Activated naive CD4-positive, alpha-beta T cell treated with anti-CD3 and anti-CD28 coated beads, Interleukin-2, amount 50 U/mL, for 72 hours (primary cell): ENCODE measurements around the gene MOB2. TPM values are rescaled to one million over a fixed set of nuclear protein-coding genes. Genes with fewer than 3 reads are reported as not detected.
"Not testable (repeated sequence)": the region's sequence is repeated elsewhere in the genome, so short reads cannot be mapped to it uniquely, and the experiment has no call there.

Experiments
- ATAC-seq, 2 donors: fragments of 150-1000 bp; cut with Tn5 transposase; 2 replicates each; pipeline ENCODE4 v1.10.0; 2021; ENCODE audit warnings: mild to moderate bottlenecking in 2 of 2, moderate library complexity in 2 of 2
- DNase-seq, 2 donors: peaks; one replicate each; pipeline ENCODE4 v3.0.0; 2021 to 2022; ENCODE audit warnings: low spot score in 2 of 2
- H3K27ac Mint-ChIP-seq, 2 donors: one replicate each; pipeline ENCODE4 v1.8.0; 2022; ENCODE audit warnings: mild to moderate bottlenecking in 2 of 2, mixed read lengths in 2 of 2
- H3K36me3 Mint-ChIP-seq, 2 donors: one replicate each; pipeline ENCODE4 v1.8.0; 2022; ENCODE audit warnings: mixed read lengths in 2 of 2
- H3K9me3 Mint-ChIP-seq, 2 donors: one replicate each; pipeline ENCODE4 v1.8.0; 2022; ENCODE audit warnings: mixed read lengths in 2 of 2
- total RNA-seq, 2 donors: library from RNA; stranded (reverse); gene quantifications; one replicate each; pipeline ENCODE4 v1.2.3, GENCODE V29; 2022

MOB2 gene
- total RNA-seq, 2 donors from 2014 or later, result 17.7 to 23.2 TPM

DNA sequence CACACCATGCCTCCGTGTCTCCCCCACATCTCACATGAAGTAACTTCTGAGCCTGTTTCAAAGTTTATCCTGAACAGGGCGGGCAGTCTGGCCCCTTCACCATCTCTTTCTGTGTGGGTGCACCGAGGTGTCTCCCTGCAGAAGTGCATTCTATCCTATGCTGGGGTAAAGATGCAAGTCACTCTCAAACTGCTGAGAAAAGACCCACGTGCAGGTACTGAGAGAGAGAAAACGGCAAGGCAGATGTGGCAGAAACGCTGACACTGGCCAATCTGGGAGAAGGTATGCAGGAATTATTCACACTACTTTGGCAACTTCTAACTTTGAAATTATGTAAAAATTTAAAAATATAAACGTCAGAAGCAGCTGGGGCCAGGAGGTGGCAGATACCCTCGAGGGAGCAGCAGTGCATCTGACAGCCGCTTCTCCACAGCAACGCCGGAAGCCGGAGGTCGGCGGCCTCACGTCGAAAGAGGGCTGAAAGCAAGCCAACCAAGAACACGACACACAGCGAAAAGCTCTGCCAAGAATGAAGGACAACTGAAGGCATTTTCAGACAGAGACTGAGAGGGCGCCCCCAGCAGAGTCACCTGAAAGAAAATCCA, 34.2 kb upstream of the MOB2 start:
- H3K9me3 Mint-ChIP-seq, result no peaks in the 10 kb centered on the region
- ATAC-seq, result no peak
- H3K27ac Mint-ChIP-seq, result peak overlapping the region; percentile 24 to 73

DNA sequence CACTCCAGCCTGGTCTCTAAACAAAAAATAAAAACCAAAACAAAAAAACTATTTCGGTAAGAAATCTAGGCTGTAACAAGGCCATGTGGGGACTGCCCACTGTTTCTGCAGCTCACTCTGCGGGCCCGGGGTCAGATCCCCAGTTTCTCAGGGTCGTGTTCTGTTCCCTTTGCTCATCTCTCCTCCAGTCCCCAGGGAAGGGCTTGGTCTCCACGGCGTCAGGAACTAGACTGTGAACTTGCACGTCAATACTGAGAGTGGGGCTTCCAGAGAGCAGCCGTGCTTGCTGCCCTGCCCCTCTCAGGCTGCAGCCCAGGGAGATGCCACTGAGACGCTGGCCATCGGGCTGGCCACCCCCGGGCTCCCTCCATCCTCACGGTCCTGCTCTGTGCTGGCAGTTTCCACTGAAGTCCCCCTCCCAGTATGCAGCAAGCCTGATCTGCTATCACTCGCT, 33.7 kb upstream of the MOB2 start:
- ATAC-seq (no peak), DNase-seq (no peak)
- H3K27ac Mint-ChIP-seq, result peak overlapping the region; percentile 24 to 73
- no peaks in the 10 kb centered on the region for H3K9me3 Mint-ChIP-seq
- H3K36me3 Mint-ChIP-seq, result no peaks in the 10 kb centered on the region

More for the DNA sequence above, 34.2 kb upstream of the MOB2 start:
- no peaks in the 10 kb centered on the region for H3K36me3 Mint-ChIP-seq
- DNase-seq, result no peak

DNA sequence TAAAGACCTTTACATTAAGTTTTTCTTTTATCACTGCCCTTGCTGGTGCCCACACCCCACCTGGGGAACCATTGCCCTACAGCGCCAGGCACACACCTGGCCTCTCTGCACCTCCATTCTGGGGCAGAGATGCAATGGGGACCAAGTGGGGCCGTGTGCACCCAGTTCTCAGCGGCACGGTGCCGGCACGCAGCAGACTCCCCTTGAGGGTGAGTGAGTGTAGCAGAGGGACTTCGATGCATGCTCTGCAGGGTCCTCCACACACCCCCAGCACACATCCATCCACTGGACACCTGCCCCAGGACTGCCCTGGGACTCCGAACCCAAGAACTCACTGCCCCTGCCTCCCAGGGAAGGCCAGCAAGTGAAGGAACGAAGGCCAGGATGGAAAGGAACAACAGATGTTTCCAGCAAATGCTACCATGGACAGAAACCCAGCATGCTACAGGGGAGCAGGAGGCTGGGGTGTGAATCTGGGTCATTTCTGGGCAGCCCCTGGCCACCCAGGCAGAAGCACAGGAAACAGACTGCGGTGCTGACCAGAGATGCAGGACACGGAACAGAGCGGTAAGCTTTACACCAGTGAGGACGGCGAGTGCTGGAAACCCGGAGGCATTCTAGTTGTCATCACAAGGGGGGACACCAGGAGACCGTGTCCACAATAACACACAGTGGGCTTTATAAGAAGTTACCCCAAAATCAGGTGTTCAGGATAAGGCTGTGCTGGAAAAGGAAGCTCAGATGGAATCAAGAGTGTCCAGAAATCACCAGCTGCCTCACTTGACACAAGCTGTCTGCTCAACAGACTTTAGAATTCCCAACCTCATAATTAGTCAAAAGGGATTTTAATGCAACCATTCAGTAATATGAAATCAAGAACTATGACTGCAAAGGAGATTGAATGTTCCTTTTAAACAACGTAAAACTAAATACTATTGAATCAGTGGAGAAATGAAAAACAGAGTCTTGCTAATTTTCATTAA, 32.7 kb upstream of the MOB2 start:
- DNase-seq (no peak), ATAC-seq (no peak)
- Mint-ChIP-seq H3K9me3 (no peaks in the 10 kb centered on the region), H3K36me3 (no peaks in the 10 kb centered on the region), H3K27ac (no peak overlapping the region)

DNA sequence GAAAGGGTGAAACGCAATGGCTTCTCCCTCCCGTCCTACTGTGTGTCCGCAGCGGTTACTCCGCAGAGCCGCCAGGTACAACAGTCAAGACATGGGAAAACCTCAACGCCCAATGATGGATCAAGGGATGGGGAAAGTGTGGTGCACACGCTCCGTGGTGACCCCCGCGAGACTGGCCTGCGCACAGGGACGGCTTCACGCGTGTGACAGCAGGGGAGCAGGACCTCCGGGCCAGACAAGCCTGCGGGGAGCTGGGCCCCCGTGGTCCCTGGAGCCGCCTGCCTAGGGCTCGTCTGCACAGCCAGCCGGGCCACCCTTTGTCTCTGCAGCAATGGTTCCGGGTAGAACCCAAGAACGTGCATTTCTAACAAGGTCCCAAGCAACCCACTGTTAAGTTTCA, 31.7 kb upstream of the MOB2 start:
- Mint-ChIP-seq H3K9me3 (no peaks in the 10 kb centered on the region), H3K27ac (no peak overlapping the region), H3K36me3 (no peaks in the 10 kb centered on the region)
- ATAC-seq, result no peak
- DNase-seq, result no peak

DNA sequence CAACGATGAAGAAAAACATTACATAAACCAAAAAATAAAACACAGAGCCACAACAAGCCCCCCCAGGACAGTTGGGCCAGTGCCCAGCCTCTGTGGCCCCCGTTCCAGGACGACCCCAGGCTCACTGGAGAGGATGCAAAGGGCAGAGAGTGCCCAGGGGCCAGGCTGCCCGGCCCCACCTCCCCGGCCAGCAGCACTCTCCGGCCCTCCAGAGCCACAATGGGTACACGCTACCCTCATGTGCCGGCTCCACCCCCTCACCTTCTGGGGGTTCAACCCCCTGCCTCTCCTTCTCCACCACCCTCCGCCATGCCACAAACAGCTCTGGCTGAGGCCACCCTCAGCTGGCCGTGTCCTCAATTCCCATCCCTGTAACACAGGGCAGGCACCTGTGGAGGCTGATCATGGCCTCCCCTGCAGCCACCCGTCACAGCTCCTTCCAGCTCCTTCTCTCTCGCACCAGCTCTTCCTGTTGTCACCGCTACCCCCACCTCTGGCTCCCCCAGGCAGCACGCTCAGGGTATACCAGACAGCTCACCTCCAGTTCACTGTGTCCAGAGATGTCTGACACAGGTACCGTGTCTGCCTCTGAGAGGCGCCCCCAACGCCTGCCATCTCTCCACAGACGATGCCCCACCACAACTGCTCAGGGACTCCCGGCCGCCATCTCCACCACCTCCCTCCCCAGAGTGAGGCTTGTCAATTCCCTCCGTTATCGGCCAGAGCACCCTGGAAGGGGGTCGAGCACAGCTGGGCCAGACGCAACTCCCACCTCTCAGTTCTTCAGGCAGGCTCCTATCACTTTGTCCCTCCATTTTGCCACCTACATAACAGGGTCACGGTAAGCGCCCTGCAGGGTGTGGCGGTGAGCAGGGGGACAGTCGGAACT, 30.8 kb upstream of the MOB2 start:
- DNase-seq (no peak), ATAC-seq (no peak)
- Mint-ChIP-seq H3K36me3 (no peaks in the 10 kb centered on the region), H3K9me3 (no peaks in the 10 kb centered on the region), H3K27ac (peak overlapping the region; percentile 43 to 83)

DNA sequence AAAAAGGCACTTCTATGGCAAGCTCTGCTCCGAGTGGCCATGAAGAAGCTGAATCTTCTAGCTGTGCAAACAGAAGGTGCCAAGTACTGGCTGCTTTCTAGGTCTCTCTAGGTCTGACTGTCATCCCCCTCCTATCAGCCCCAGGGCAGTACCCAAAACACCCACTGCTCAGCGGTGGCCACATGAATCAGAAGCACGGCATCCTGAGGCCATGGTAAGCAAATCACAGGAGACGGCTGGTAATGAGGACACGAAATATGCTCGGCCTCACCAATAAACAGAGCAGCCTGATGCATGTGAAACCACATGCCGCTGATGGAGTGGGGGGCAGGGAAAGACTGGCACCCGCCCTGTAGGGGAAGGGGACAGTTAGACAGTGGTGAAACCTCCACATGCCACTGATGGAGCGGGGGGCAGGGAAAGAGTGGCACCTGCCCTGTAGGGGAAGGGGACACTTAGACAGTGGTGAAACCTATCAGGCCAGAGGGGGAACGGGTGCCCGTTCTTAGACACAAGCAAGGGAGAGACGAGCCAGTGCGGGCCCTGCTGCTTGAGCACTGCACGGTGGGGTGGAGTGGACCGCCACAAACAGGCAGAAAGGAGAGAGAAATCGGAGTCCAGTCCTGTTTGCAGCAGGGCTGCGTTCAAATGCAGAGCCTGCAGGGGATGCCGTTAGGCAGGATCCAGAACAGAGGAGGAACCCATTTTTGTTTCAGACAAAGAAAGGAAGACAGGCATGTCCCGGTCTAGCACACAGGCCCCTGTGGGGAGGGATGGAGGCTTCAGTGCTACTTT, 29.9 kb upstream of the MOB2 start:
- no peak overlapping the region for H3K27ac Mint-ChIP-seq
- ATAC-seq, result peak in 1 of 2 donors; percentile 49
- H3K9me3 Mint-ChIP-seq, result no peaks in the 10 kb centered on the region

DNA sequence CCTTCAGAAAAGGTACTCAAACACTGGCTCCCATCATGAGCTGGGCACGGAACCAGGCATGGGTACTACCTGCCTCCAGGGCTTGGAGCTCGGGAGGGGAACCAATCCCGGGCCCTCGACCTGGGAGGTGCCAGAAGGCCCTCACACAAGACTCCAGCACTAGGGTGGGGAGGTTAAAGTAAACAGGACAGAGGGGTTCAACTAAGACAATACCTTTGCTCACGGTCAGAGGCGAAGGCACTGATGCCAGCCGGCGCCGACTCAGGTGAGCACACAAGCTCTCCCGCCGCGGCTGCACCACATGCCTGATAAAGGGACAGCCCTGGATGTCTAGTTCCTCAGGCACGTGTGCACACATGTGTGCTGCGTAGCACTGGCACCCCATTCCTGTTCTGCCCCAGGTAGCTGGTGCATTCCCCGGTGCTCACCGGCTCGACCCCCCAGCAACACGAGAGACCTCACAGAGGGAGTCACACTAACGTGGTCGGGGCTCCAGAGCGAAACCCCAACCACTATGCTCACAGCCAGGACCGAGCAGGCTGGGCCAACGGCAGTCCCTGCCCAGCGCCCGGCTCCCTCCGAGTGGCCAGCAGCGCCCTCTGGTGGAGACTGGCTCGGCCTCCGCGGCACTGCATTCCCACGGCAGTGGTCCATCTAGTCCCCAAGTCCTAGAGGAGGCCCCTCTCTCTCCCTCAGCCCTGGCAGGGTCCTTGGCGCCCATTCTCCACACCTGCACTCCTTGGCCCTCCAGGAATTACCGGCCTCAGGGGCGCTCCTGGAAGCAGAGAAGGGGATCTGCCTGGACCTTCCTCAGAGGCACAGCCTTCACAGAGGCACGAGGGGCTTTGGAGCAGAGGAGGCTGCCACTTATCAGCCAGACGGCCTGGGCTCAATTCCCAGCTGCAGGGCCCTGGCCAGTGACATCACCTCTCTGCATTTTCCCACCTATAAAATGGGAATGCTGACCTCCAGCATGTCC, 28.8 kb upstream of the MOB2 start:
- DNase-seq (peak; percentile 68 to 88), ATAC-seq (peak; percentile 86 to 88)
- H3K27ac Mint-ChIP-seq, result no peak overlapping the region
- no peaks in the 10 kb centered on the region for H3K36me3 Mint-ChIP-seq
- no peaks in the 10 kb centered on the region for H3K9me3 Mint-ChIP-seq

More for the DNA sequence above, 29.9 kb upstream of the MOB2 start:
- H3K36me3 Mint-ChIP-seq, result no peaks in the 10 kb centered on the region
- DNase-seq, result no peak

DNA sequence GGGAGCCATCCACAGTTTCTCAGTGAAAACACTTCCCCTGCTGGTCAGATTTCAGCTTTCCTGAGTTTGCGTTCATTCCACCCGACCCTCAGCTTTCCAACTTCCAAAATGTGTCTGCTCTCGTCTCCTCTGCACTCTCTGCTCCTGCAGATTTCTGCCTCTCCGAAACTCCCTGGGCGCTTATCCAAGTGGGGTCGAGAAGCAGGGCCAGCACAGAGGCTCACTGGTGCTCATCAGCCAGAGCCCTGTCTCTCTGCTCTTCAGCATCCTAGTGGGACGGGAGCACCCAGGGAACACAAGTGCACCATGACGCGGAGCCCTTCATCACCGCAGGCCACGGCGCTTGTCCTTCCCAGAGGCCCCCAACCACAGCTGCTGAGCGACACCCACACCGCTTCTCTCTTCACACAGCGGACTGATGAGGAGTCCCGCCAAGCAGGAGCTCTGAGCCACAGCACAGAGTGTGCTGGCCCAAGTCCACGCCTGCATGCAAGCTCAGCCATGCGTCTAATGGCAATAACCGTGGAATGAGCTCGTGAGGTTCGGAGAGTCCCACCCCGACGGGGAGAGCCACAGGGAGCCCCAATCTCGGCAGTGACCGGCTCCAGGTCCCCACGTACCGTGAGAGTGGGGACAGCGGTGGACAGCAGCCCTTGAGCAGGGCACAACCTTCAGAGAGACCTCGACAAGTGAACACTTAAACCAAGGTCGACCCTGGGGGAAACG, 27.9 kb upstream of the MOB2 start:
- DNase-seq (no peak), ATAC-seq (no peak)
- Mint-ChIP-seq H3K27ac (peak overlapping the region; percentile 64 to 84), H3K9me3 (no peaks in the 10 kb centered on the region), H3K36me3 (no peaks in the 10 kb centered on the region)

DNA sequence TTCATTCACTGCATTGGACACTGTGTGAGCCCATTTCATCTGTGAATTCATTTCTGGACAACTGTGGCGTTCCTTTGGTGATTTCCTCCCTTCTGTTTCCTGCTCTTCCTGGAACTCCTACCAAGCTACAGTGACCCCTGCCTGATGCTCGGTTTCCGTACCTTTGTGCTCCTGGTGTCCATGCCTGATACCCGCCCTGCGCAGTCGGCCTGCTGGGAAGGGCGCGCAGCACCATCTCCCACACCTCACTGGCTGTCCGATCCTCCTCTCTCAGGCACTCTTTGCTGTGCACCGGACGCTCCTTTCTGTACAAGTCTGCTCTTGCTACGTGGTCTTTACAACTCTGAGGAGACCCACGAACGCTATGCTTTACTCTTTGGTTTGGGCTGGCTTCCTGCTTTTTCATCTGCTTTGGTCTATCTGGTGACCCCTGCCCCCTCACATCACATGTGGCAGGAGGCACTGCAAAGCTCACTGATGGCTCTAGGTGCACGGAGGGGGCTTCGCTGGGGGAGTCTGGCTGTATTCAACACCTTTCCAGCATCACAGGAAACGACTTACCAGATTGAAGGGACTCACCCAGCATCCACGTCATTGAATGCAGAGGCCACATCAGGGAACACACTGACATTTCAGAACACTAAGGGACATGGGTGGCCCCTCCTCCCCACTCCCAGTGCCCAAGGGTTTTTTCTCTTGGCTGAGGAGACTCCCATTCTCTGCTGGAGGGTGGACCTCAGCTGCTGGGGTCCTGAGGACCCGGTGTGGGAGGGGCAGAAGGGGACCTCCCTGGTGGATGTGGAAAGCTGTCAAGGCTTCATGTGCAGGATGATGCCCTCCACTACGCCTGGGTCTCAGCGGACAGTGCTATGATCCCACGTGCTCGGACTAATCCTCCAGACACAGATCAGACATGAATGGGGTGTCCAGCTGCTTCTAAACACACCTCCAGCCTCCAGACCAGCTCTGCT, 27.0 kb upstream of the MOB2 start:
- DNase-seq (no peak), ATAC-seq (no peak)
- Mint-ChIP-seq H3K9me3 (no peaks in the 10 kb centered on the region), H3K27ac (no peak overlapping the region), H3K36me3 (no peaks in the 10 kb centered on the region)

DNA sequence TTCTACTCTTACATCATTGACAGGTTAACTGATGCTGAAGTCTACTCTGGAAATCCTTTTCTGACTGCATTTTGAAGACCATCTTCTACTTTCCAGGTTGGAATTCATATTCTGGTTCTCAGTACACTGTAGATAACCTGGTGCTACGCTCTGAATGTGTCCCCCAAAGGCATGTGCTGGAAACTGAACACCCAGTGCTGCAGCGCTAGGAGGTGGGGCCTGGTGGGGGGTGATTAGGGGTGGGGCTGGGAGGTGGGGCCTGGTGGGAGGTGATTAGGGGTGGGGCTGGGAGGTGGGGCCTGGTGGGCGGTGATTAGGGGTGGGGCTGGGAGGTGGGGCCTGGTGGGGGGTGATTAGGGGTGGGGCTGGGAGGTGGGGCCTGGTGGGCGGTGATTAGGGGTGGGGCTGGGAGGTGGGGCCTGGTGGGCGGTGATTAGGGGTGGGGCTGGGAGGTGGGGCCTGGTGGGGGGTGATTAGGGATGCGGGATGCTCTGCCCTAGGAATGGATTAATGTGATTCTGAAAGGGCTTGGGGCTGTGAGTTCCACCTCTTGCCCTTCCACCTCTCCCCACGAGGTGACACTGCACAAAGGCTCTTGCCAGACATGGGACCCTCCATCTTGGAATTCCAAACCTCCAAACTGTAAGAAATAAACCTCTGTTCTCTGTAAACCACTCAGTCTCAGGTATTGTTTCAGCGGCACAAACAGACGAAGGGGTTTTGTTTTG, 26.1 kb upstream of the MOB2 start:
- not testable (repeated sequence) for DNase-seq, H3K36me3 Mint-ChIP-seq, ATAC-seq, H3K27ac Mint-ChIP-seq, H3K9me3 Mint-ChIP-seq

DNA sequence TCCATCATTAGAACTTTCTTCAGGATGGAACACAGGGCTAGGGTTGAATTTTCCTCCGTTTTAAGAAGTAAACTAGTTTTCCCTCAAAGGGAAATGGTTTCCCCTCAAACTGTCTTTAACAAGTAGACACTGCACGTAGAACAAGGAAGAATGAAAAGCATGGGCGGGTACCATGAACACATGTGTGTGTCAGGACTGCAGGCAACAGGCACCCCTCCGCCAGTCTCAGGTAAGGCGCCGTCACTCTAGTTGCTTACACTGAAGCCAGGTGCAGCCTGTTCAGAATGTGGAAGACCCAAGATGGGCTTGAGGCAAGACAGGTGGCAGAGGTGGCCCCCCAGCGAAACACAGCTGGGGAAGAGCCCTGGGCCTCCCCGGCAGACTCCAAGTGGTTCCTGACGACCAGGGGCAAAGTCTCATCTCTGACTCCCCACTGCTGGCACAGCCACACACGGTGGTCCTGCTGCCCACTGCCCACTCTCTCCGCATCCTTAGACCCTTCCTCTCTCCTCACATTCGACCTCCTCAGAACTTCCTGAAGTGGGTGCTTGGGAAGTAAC, 25.4 kb upstream of the MOB2 start:
- ATAC-seq (no peak), DNase-seq (no peak)
- no peaks in the 10 kb centered on the region for H3K9me3 Mint-ChIP-seq
- H3K36me3 Mint-ChIP-seq, result no peaks in the 10 kb centered on the region
- peak overlapping the region in 1 of 2 donors; percentile 36 for H3K27ac Mint-ChIP-seq

DNA sequence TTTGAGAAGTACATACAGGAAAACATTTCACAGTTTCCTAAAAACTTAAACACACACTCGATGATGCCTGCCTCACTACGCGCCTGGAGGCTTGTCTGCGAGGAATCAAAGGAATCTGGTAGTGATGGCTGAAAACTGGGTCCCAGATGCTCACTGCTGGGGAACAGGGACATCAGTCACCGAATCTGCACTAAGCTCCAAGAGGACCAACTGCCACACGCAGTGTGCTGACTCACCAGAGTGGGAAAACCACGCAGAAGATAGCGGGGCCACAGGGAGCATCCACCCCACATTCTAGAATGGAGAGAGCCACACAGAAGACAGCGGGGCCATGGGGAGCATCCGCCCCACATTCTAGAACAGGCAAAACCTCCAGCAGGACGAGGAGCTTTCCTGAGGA, 24.3 kb upstream of the MOB2 start:
- no peaks in the 10 kb centered on the region for H3K9me3 Mint-ChIP-seq
- ATAC-seq (no peak), DNase-seq (no peak)

DNA sequence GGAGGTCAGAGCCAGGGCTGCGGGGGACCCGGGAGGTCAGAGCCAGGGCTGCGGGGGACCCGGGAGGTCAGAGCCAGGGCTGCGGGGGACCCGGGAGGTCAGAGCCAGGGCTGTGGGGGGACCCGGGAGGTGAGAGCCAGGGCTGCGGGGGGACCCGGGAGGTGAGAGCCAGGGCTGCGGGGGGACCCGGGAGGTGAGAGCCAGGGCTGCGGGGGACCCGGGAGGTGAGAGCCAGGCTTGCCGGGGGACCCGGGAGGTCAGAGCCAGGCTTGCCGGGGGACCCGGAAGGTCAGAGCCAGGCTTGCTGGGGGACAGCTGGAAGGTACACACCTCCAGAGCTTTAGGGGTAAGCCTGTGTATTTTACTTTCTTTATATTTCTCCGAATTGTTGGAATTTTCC, 23.8 kb upstream of the MOB2 start:
- DNase-seq, ATAC-seq, H3K36me3 Mint-ChIP-seq, H3K27ac Mint-ChIP-seq, H3K9me3 Mint-ChIP-seq: not testable (repeated sequence)

More for the DNA sequence above, 24.3 kb upstream of the MOB2 start:
- H3K36me3 Mint-ChIP-seq, result no peaks in the 10 kb centered on the region
- H3K27ac Mint-ChIP-seq, result no peak overlapping the region
